GM12878 (cell line): ENCODE data around the gene LRRN2. TPM values are rescaled to one million over a fixed set of nuclear protein-coding genes. Genes with fewer than 3 reads are reported as not detected.

Experiments
- ATAC-seq: fragments of 200-7000 bp; cut with Tn5 transposase; 3 replicates; pipeline ENCODE4 v1.9.1; 2020; ENCODE audit warnings: mild to moderate bottlenecking, moderate library complexity
- BruUV-seq: library from RNA; stranded (reverse); fragments of 400-500 nt; replicated peaks from 2 replicates; lab custom pipeline; 2021; lab: Mats Ljungman, UMichigan
- CTCF ChIA-PET: fragments of 300-600 bp; sonication (Branson Sonifier 250); formaldehyde crosslinking; extraction: SDS; loops from one replicate; lab custom pipeline; 2021; ENCODE audit warnings: inconsistent platforms; lab: Yijun Ruan, JAX
- POLR2A ChIA-PET: fragments of 350-600 bp; formaldehyde crosslinking; extraction: SDS; loops from one replicate; lab custom pipeline; 2021; ENCODE audit warnings: inconsistent platforms; lab: Charles Lee
- RAD21 ChIA-PET: fragments of 300-600 bp; sonication (Branson Sonifier 250); formaldehyde crosslinking; loops from one replicate; lab custom pipeline; 2023; ENCODE audit warnings: antibody characterized with exemption; ENCODE audit not compliant: unreplicated experiment; lab: Charles Lee
- SMC1A ChIA-PET: fragments of 300-600 bp; sonication (Branson Sonifier 250); formaldehyde crosslinking; loops from one replicate; lab custom pipeline; 2023; ENCODE audit not compliant: unreplicated experiment, uncharacterized antibody; lab: Charles Lee
- DNase-seq: peaks from one replicate; pipeline ENCODE4 v3.0.0-alpha.2; 2011; ENCODE audit warnings: low read depth, low spot score
- FAIRE-seq: peaks from 3 replicates; lab custom pipeline; 2011; peaks lifted over from hg19 to GRCh38; lab: Jason Lieb, UNC
- H2AFZ ChIP-seq: 2 replicates; pipeline ENCODE4 v1.6.0; 2011; ENCODE audit warnings: low read depth, low read length, control low read depth; ENCODE audit not compliant: control insufficient read depth
- H3K27ac ChIP-seq: 2 replicates; pipeline ENCODE4 v1.5.1; 2011; ENCODE audit warnings: control low read depth; ENCODE audit not compliant: control insufficient read depth, insufficient read depth
- H3K27me3 ChIP-seq, 2 experiments: replicated peaks in 1 of 2; 2 replicates each; pipeline versions ENCODE4 v1.6.0 to v1.6.1; 2011; ENCODE audit warnings: low read length in 1 of 2; ENCODE audit not compliant: control insufficient read depth in 2 of 2, insufficient read depth in 2 of 2
- H3K36me3 ChIP-seq, 2 experiments: 2 replicates each; pipeline ENCODE4 v1.5.1; 2011; ENCODE audit warnings: low read length in 1 of 2; ENCODE audit not compliant: control insufficient read depth in 2 of 2, insufficient read depth in 2 of 2
- H3K4me1 ChIP-seq: 2 replicates; pipeline ENCODE4 v1.6.1; 2011; ENCODE audit warnings: mild to moderate bottlenecking, low read length, moderate library complexity, mixed read lengths; ENCODE audit not compliant: control insufficient read depth, insufficient read depth
- H3K4me2 ChIP-seq: 2 replicates; pipeline ENCODE4 v1.6.0; 2011; ENCODE audit warnings: control low read depth; ENCODE audit not compliant: control insufficient read depth, insufficient read depth
- H3K4me3 ChIP-seq: fragments of 200-600 bp; sonication (generic); 2 replicates; pipeline ENCODE4 v1.5.1; 2016
- H3K79me2 ChIP-seq: 2 replicates; pipeline ENCODE4 v1.6.0; 2011; ENCODE audit warnings: low read length; ENCODE audit not compliant: control insufficient read depth, insufficient read depth
- H3K9ac ChIP-seq: 2 replicates; pipeline ENCODE4 v1.8.0; 2011; ENCODE audit warnings: low read length, control low read depth, mixed read lengths; ENCODE audit not compliant: control insufficient read depth, insufficient read depth
- H3K9me3 ChIP-seq: replicated peaks from 3 replicates; pipeline ENCODE4 v1.5.1; 2011; ENCODE audit warnings: mild to moderate bottlenecking, low read length; ENCODE audit not compliant: control insufficient read depth, insufficient read depth
- H4K20me1 ChIP-seq: 2 replicates; pipeline ENCODE4 v1.6.0; 2011; ENCODE audit not compliant: control insufficient read depth, insufficient read depth
- CBX5 ChIP-seq: sonication (generic); IDR thresholded peaks from 2 replicates; pipeline ENCODE4 v1.6.1; 2016; ENCODE audit warnings: low read depth, moderate library complexity, mild to moderate bottlenecking, inconsistent platforms
- CTCF ChIP-seq, 3 experiments: IDR thresholded peaks in 2 of 3; conservative IDR thresholded peaks in 1 of 3; 2 replicates each; pipeline ENCODE4 v1.5.1; 2011; ENCODE audit warnings: low read depth in 3 of 3, low read length in 3 of 3, mild to moderate bottlenecking in 3 of 3, control low read depth in 2 of 3, moderate library complexity in 2 of 3, inconsistent platforms in 1 of 3, mixed read lengths in 1 of 3; ENCODE audit not compliant: control insufficient read depth in 2 of 3, insufficient read depth in 1 of 3; ENCODE audit errors: extremely low read depth in 1 of 3
- EGR1 ChIP-seq, 2 experiments: IDR thresholded peaks; 1 replicate in 1 of 2; 2 replicates in 1 of 2; pipeline ENCODE4 v1.6.1; 2011 to 2012; ENCODE audit warnings: low read depth in 2 of 2, low read length in 2 of 2, borderline replicate concordance in 1 of 2, mild to moderate bottlenecking in 1 of 2, moderate library complexity in 1 of 2
- EZH2 ChIP-seq: IDR thresholded peaks from 2 replicates; pipeline ENCODE4 v1.6.1; 2012; ENCODE audit warnings: low read depth, mild to moderate bottlenecking, control low read depth, inconsistent platforms, low read length, borderline replicate concordance; ENCODE audit not compliant: control insufficient read depth
- FOXK2 ChIP-seq: fragments of 450-650 bp; IDR thresholded peaks from 2 replicates; pipeline ENCODE4 v1.6.1; 2017; ENCODE audit warnings: mild to moderate bottlenecking, moderate library complexity
- NFYA ChIP-seq: IDR thresholded peaks from 2 replicates; pipeline ENCODE4 v1.6.1; 2011; ENCODE audit warnings: low read depth, mild to moderate bottlenecking, low read length, improper control_type of control experiment, borderline replicate concordance
- ZNF687 ChIP-seq: fragments of 450-650 bp; IDR thresholded peaks from 2 replicates; pipeline ENCODE4 v1.6.1; 2017; ENCODE audit warnings: mild to moderate bottlenecking, moderate library complexity
- ZSCAN29 ChIP-seq: fragments of 450-650 bp; IDR thresholded peaks from 2 replicates; pipeline ENCODE4 v1.6.1; 2017; ENCODE audit warnings: mild to moderate bottlenecking, moderate library complexity
- WGBS: methylation state at CpG from one replicate; pipeline ENCODE4 v1.1.6; 2016; ENCODE audit warnings: low lambda C conversion rate; ENCODE audit not compliant: insufficient replicate concordance, insufficient coverage; ENCODE audit errors: missing lambda C conversion rate; 5-methylcytosine and 5-hydroxymethylcytosine counted together
- in situ Hi-C: fragments of 300-500 bp; cut with MboI; formaldehyde crosslinking; loops from 9 replicates; pipeline ENCODE4 v1.14.3; 2018; ENCODE audit warnings: mixed read lengths
- intact Hi-C: fragments of 100-400 bp; cut with micrococcal nuclease; formaldehyde crosslinking; loops from one replicate; pipeline ENCODE4 v1.14.2; 2022; ENCODE audit not compliant: unreplicated experiment
- polyA plus RNA-seq, 11 experiments: library from polyadenylated mRNA; depleted of rRNA in 4 of 11; unstranded in 6 of 11; stranded (reverse) in 5 of 11; fragments of >200 nt; fragmentation: Nextera tagmentation in 4 of 11; fragmentation: Illumina TruSeq in 1 of 11; extraction: Ambion mirVana in 4 of 11; extraction: Trizol in 1 of 11; gene quantifications; 1 replicate in 1 of 11; 2 replicates in 10 of 11; pipeline versions ENCODE4 v1.2.1 to v1.2.3, GENCODE V29; 2011 to 2016; ENCODE audit warnings: inconsistent platforms in 2 of 11, missing spikeins in 2 of 11, low read depth in 1 of 11
- total RNA-seq, 4 experiments: library from RNA; depleted of rRNA in 3 of 4; stranded (reverse); fragments of >200 nt in 3 of 4; fragmentation: Illumina TruSeq in 1 of 4; extraction: Trizol in 1 of 4; gene quantifications; 2 replicates each; pipeline versions ENCODE4 v1.2.1 to v1.2.3, GENCODE V29; 2013 to 2021
- TF ChIP-seq, protein P1 (sequence below): fragments of 450-650 bp; IDR thresholded peaks from 2 replicates; pipeline ENCODE4 v1.6.1; 2017; ENCODE audit warnings: mild to moderate bottlenecking, low read depth, inconsistent platforms; ENCODE audit not compliant: poor library complexity, severe bottlenecking
- TF ChIP-seq, protein P2 (sequence below): fragments of 450-650 bp; formaldehyde crosslinking; IDR thresholded peaks from 2 replicates; pipeline ENCODE4 v1.4.0; 2020; ENCODE audit warnings: mild to moderate bottlenecking, moderate library complexity

LRRN2 gene
- total and polyA plus RNA-seq, 10 of the 15 experiments (the other 5 are each of a cell fraction or from before 2014, with no cell fraction given) = not detected

GRCh38 chr1:204730826-204731459 lies 45.4 kb upstream of the LRRN2 start:
- CTCF ChIA-PET = interaction anchor here (0.7 to 1.9 kb wide), 5 partner anchors 14 to 165 kb away, joined by 3 to 5 read pairs (median 4); no protein-coding TSS in a partner anchor
- FAIRE-seq (no peak), DNase-seq (no peak)
- TF ChIP-seq EGR1 (IDR thresholded peaks at IDR 0.05; ENCODE audit: borderline replicate concordance in 1 of 2, low read depth in 2 of 2, low read length in 2 of 2) (no peak), CBX5 (no peak), FOXK2 (no peak), EZH2 (no peak), ZNF687 (no peak), NFYA (no peak), CTCF (IDR thresholded peaks at IDR 0.05 in 2 of 3, conservative IDR thresholded peaks at IDR 0.05 in 1 of 3; ENCODE audit: control insufficient read depth in 2 of 3, extremely low read depth in 1 of 3, insufficient read depth in 1 of 3, low read depth in 3 of 3, low read length in 3 of 3) (no peak), ZSCAN29 (no peak)
- TF ChIP-seq, protein P1, sequence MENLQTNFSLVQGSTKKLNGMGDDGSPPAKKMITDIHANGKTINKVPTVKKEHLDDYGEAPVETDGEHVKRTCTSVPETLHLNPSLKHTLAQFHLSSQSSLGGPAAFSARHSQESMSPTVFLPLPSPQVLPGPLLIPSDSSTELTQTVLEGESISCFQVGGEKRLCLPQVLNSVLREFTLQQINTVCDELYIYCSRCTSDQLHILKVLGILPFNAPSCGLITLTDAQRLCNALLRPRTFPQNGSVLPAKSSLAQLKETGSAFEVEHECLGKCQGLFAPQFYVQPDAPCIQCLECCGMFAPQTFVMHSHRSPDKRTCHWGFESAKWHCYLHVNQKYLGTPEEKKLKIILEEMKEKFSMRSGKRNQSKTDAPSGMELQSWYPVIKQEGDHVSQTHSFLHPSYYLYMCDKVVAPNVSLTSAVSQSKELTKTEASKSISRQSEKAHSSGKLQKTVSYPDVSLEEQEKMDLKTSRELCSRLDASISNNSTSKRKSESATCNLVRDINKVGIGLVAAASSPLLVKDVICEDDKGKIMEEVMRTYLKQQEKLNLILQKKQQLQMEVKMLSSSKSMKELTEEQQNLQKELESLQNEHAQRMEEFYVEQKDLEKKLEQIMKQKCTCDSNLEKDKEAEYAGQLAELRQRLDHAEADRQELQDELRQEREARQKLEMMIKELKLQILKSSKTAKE = no peak
- TF ChIP-seq, protein P2, sequence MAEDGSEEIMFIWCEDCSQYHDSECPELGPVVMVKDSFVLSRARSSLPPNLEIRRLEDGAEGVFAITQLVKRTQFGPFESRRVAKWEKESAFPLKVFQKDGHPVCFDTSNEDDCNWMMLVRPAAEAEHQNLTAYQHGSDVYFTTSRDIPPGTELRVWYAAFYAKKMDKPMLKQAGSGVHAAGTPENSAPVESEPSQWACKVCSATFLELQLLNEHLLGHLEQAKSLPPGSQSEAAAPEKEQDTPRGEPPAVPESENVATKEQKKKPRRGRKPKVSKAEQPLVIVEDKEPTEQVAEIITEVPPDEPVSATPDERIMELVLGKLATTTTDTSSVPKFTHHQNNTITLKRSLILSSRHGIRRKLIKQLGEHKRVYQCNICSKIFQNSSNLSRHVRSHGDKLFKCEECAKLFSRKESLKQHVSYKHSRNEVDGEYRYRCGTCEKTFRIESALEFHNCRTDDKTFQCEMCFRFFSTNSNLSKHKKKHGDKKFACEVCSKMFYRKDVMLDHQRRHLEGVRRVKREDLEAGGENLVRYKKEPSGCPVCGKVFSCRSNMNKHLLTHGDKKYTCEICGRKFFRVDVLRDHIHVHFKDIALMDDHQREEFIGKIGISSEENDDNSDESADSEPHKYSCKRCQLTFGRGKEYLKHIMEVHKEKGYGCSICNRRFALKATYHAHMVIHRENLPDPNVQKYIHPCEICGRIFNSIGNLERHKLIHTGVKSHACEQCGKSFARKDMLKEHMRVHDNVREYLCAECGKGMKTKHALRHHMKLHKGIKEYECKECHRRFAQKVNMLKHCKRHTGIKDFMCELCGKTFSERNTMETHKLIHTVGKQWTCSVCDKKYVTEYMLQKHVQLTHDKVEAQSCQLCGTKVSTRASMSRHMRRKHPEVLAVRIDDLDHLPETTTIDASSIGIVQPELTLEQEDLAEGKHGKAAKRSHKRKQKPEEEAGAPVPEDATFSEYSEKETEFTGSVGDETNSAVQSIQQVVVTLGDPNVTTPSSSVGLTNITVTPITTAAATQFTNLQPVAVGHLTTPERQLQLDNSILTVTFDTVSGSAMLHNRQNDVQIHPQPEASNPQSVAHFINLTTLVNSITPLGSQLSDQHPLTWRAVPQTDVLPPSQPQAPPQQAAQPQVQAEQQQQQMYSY (CRISPR knock-in tag) = no peak

More at GRCh38 chr1:204730826-204731459, 45.4 kb upstream of the LRRN2 start:
- ATAC-seq = no peak
- no peak overlapping the region for H3K4me2 ChIP-seq
- no peak overlapping the region for H3K27ac ChIP-seq
- H3K36me3 ChIP-seq = no peaks in the 10 kb centered on the region
- intact Hi-C loops = no loop called here
- no peaks in the 10 kb centered on the region; a peak in 1 of 4 replicates for H3K27me3 ChIP-seq
- in situ Hi-C loops = no loop called here
- ChIA-PET SMC1A (no interaction called here), POLR2A (interaction anchor here (1.8 kb wide), 1 partner anchor 215 kb away, joined by 3 read pairs; the partner anchor contains the start of gene MDM4), RAD21 (no interaction called here)
- H3K4me3 ChIP-seq = no peak overlapping the region
- H4K20me1 ChIP-seq = no peaks in the 10 kb centered on the region
- no TSS peak for BruUV-seq
- H3K4me1 ChIP-seq = no peaks in the 10 kb centered on the region
- H3K79me2 ChIP-seq = no peaks in the 10 kb centered on the region
- no peaks in the 10 kb centered on the region for H3K9me3 ChIP-seq
- 34% methylated on average over 9 of the region's 9 CpGs for WGBS
- H2AFZ ChIP-seq = no peak overlapping the region
- H3K9ac ChIP-seq = no peak overlapping the region
